ENCODE results near the gene TM4SF18.

DNA sequence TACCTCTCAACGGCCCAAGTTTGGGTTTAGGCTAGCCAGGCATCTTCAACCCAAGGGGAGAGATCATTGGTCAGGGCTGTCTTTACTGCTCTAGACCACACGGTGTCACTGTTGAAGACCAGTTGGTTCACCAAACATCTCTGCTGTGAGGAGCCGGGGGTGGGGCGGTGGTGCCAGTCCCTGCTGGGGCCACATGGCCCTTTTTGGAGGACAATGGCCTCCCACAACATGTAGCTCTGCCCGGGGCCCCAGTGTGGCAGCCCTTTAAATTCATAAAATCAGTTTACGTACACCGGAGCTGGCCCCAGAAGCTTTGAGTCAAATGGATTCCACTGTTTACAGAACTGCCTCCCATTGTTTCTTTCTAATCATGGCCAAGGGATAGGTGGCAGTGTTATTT is 19.1 kb upstream of the TM4SF18 start:
- TF ChIP-seq GATA3 (IDR thresholded peaks at IDR 0.05; ENCODE audit: low read depth, low read length) (no peak), GATA2 (IDR thresholded peaks at IDR 0.05; ENCODE audit: low read depth, low read length) (no peak)
